CD4-positive, alpha-beta T cell treated with Interferon alpha-2 for 1 hour (primary cell): ENCODE results near the gene TSPAN10.

Experiments used
- DNase-seq, 2 donors: peaks; one replicate each; pipeline ENCODE4 v3.0.0-alpha.2; 2020 to 2022

TSPAN10 gene

DNA sequence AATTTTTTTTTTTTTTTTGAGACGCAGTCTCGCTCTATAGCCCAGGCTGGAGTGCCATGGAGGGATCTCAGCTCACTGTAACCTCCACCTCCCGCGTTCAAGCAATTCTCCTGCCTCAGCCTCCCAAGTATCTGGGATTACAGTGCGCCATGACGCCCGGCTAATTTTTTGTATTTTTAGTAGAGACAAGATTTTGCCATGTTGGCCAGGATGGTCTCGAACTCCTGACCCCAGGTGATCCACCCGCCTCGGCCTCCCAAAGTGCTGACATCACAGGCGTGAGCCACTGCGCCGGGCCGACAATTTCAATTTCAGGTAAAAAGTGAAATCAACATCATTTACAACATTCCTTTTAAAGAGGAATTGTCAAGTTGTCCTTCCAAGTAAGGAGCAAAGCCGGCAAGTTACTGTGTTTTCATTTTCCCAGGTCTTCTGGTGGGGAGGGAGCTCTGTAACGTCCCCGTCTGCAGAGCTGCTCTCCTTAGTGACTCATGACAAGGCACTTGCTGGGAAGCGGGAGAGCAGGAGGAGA is 957 bp upstream of the TSPAN10 start:
- DNase-seq, result peak in 1 of 2 donors; percentile 4

DNA sequence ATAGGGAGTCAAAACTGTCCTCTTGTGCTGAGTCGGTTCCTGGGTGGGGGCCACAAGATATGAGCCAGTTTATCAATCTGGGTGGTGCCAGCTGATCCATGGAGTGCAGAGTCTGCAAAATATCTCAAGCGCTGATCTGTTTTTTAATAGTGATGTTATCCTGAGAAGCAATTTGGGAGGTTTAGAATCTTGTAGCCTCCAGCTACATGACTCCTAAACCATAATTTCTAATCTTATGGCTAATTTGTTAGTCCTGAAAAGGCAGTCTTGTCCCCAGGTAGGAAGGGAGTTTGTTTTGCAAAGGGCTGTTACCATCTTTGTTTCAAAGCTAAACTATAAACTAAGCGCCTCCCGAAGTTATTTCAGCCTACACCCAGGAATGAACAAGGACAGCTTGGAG is 1.7 kb downstream of the TSPAN10 start:
- no peak for DNase-seq

DNA sequence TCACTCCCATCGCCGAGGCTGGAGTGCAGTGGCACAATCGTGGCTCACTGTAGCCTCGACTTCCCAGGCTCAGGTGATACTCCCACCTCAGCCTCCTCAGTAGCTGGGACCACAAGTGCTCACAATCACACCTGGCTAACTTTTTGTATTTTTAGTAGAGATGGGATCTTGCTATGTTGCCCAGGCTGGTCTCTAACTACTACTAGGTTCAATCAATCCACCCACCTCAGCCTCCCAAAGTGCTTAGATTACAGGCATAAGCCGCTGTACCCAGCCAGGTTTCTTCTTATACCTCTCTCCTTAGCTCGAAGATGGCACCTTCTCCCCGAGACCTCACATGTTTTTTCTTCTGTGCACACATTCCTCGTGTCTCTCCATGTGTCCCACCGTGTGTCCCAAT is 3.0 kb downstream of the TSPAN10 start:
- DNase-seq, result no peak

DNA sequence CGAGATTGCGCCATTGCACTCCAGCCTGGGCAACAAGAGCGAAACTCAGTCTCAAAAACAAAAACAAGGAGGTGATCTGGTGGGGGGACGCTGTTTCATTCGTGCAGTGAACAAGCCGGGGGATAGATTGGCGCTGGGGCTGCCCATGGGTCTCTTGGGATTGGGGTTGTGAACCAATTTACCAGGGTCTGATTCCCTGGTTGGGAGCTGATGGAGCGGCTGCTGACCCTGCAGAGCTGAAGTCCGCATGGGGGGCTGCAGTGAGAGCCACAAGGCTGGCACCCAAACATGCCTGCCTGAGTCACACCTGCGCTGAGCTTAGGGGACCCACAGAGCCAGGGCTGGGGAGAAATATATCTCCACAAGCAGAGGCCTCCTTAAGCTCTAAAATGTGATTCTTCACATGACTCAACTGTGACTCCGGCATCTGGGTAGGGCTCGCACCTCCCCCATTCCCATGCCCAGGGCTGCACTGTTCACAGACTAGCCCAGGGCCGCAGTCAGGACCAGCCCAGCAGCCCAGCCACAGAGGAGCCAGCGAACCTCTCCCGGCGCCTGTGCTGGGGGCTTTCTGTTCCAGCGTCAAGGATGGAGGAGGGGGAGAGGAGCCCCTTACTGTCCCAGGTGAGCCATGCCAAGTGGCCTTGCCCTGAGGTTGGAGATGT is 5.0 kb downstream of the TSPAN10 start:
- DNase-seq, result no peak

DNA sequence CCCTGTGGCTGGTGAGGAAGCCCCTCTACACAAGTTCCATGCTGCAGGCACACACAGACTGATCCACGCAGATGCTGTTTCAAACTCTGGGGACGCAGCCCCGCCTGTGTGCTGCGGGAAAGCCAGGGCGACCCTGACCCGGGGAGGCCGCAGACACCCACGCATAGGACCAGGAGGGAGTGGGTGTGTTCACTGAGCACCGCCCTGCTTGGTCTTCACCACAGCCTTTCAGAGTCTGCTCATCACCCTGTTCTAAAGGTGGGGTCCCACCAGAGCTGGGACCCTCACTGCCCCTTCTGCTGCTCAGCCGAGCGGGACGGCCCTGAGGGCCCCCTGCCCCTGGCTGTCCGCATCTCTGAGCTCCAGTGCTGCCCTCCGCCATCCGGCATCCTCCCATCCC is 7.5 kb downstream of the TSPAN10 start:
- no peak for DNase-seq

DNA sequence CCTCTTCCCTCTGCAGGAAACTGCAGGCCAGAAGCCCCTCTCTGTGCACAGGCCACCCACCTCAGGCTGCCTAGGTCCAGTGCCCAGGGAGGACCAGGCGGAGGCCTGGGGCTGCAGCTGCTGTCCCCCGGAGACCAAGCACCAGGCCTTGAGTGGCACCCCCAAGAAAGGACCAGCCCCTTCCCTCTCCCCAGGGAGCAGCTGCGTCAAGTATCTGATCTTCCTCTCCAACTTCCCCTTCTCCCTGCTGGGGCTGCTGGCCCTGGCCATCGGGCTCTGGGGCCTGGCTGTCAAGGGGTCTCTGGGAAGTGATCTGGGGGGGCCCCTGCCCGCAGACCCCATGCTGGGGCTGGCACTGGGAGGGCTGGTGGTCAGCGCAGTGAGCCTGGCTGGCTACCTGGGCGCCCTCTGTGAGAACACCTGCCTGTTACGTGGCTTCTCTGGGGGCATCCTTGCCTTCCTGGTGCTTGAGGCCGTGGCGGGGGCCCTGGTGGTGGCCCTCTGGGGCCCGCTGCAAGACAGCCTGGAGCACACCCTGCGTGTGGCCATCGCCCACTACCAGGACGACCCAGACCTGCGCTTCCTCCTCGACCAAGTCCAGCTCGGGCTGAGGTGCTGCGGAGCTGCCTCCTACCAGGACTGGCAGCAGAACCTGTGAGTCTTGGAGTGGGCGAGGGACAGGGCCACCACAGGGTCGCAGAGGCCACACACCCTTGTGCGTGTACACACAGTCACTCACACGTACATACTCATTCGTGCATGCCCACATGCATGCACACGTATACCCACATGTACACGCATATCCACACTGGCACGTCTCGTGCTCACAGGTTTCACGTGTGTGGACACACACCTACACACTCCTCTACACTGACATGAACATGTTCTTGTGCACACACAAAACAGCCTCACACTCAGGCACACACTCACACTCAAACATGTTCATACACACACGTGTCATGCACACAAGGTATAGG is 8.3 kb downstream of the TSPAN10 start:
- no peak for DNase-seq

DNA sequence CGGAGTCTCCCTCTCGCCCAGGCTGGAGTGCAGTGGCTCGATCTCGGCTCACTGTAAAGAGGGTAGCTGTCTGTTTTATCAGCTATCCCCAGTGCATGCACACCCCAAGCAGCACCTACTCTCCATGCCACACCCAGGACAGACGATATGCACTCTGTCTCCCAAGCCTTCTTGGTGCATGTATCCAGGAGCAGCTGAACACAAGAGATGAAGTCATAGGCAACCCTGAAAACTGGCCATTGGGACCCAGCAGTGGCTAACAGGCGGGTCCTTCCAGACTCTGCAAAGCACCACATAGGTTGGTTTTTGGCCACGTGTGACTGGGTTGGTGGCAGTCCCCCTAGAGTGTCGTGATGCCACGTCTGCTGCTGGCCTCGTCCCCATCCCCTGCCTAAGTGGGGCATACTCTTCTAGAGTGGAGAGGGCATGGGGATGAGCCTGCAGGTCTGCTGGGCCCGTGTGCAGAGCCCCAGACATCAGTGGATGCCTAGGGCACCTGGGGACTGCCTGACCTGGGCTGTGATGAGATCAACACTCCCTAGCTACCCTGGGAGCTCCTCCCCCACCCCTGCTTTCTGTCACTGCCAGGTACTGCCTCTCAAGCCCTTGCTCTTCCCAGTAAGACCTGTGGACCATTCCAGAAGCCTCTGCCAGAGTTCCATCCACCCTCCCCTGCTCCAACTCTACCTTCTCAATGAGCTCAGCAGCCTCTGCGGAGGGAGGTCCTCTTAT is 10.0 kb downstream of the TSPAN10 start:
- DNase-seq, result no peak

DNA sequence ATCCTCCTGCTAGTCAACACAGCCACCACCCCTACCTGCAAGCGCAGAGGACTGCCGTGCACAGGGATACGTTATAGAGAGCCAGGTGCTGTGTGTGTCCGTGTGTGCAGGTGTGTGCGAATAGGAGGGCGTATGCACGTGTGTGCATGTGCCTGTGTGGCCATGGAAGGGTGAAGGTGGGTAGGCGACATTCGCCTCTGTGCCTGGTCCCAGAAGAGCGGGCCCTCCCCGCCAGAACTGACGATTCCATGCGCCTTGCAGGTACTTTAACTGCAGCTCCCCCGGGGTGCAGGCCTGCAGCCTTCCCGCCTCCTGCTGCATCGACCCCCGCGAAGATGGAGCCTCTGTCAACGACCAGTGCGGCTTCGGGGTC is 10.6 kb downstream of the TSPAN10 start:
- no peak for DNase-seq

DNA sequence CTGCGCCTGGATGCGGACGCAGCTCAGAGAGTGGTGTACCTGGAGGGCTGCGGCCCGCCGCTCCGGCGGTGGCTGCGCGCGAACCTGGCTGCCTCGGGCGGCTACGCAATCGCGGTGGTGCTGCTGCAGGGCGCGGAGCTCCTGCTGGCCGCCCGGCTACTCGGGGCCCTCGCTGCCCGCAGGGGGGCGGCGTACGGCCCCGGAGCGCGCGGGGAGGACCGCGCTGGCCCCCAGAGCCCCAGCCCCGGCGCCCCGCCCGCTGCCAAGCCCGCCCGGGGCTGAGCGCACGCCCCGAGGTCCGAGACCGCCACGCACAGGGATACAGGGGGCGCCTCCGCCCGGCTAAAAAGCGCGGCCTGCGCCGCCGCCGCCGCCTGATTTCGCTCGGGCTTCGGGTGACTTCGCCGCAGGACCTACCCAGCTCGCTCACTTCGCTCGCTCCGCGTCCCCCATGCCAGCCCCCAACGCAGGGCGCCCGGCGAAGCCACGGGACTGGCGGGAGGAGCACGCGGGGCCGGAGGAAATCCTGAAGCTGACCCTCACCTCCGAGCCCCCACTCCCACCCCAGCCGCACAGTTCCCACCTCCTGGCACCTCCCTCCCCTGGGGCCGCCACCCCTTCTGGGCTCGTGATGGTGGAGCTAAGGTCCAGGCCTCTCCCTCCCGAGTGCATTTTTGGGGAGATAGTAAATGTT is 11.2 kb downstream of the TSPAN10 start:
- DNase-seq, result no peak

DNA sequence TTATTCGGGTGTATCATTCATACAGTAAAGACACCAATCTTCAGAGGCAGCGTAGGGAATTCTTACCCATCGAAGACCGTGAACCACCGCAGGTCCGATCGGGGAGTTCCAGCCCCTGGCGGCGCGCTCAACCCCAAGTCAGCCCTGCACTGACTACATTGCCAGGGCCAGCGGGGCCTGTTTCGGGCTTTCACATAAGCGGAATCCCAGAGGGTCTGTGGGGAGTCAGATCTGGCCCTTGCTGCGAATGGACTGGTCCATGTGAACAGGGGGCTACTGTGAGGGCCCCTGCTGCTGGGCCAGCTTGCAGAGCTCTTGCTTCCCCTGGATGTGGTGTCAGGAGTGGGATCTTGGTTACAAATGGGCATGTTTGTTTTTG is 11.7 kb downstream of the TSPAN10 start:
- no peak for DNase-seq

DNA sequence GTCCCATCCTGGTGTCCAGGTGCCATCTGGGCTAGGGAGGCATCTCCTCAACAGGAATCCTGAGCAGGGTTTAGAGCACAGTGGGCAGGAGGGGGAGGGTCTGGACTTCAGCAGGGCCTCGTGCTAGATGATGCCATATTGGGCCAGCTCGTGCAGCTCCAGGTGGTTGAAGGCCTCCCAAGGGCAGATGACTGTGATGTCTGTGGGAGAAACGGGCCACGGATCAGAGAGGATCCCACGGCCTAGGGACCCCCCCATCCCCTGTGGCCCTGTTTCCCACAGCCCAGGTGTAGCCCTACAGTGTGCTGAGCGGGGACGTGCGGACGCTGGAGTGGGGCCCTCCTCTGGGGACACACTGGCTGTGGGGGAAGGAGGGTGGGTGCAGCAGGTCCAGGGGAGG is 14.0 kb downstream of the TSPAN10 start:
- DNase-seq, result no peak

DNA sequence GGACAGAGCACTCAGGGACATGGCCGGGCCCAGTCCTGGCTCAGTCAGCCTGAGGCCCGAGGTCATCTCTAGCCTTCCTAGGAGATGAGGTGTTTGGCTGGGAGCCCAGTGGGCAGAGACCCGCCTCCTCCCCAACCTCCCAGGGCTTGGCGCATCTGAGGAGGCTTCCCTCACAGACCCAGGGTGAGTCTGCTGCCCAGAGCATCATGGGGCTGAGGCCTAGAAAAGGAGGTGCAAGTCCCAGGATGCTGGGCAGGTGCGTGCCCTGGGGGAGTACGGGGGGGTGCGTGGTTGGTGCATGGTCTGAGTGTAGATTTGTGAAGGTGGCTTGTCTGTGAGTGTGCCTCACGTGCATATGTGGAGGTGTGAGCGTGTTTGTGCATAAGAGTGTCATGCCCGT is 14.7 kb downstream of the TSPAN10 start:
- no peak for DNase-seq

DNA sequence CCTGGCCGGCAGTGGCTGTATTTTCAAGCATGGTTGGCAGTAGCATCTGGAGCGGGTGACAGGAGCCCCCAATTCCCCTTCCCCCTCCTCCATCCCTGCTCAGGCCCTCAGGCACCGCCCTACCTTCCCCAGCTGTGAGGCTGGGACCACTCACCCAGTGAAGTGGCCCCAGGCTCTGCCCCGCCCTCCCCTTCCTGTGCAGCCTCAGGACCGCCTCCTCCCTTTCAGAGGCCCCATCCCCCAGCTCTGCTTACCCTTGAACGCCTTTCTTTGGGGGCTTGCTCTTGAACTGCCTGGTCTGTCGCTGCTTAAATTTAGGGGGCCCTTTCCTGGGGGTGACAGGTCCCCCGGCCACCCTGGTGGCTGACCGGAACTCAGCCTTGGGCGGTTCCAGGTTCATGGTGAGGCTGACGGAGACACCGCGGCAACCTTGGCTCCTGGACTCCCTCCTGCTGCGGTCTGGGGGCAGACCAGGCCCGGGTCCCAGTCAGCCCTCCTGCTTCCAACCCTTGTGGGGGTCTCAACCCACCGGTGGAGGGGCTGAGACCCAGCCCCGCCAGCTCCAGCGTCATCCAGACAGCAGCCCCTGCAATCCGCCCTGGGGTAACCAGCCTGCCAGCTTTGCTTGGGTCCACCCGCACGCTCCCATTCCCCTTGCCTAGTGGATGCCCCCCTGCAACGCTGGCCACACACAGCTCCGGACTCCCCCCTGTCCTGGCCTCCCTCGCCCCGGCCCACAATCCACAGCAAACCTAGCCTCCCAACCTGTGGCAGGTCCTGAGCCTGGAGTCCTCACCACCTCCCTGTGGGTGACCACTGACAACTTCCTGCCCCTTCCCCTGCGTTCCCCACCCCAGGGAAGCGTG is 16.1 kb downstream of the TSPAN10 start:
- no peak for DNase-seq

DNA sequence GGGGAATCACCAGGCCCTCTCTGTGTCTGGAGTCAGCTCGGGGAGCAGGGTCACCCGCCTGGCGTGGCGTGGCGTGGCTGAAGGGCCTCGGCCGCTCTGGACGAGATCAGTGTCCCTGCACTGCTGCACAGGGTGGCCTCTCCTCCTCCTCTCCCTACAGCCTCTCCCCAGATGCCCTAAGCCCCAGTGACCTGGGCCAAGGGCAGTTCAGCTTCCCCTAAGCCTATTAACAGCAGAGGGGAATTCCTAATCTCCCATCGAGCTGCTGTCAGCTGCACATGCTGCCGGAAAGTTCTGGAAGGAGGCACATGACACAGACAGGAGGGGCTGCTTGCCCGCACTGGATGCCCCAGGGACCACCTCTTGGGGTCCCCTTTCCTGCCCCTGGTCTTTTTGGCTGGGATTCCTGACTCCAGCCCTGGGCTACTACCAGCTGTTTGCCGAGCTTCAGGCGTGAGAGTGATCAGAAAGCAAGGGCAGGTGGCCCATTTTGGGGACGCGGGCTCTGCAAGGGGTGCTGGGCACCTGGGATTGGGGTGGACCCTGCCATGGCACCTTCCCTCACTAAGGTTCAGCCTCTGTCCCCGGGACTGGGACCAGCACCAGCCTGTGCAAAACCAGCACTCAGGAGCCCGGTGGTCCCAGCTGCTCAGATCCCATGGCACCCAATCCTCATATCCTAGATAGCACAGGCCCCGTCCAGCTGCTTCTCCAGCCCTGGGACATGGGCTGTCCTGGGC is 18.6 kb downstream of the TSPAN10 start:
- DNase-seq, result no peak

DNA sequence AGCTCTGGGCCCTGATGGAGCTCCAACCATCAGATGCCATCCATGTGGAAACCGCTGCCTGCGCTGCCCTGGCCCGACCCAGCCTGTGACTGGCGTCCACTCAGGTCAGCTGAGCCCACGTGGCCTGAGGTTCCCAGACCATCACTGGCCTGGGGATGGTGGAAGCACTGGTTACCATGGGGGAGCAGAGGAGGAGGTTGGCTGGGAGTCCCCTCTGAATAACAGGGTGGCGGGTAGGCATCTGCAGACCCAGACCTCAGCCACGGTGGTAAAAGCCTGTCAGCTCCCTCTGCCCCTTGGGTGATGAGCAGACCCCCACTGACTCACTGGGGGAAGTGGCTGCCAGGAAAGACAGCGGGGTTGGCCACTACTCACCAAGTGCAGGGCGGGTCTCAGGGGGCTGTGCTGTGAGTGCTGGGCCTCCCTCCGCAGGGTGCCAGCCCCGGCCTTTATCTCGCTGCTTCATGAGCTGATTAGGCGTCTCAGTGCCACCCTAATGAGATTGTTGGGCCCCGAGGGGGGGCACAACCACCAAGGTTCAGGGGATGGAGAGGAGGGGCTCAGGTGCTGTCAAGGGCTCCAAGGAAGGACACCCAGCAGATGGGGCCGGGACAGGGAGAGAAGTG is 19.2 kb downstream of the TSPAN10 start, which contains the start of gene PDE6G:
TSS of gene PDE6G (minus strand) at position 425 of the 626 bp plus-strand sequence. CDS start 3,237 bp downstream, outside the sequence.
- no peak for DNase-seq

DNA sequence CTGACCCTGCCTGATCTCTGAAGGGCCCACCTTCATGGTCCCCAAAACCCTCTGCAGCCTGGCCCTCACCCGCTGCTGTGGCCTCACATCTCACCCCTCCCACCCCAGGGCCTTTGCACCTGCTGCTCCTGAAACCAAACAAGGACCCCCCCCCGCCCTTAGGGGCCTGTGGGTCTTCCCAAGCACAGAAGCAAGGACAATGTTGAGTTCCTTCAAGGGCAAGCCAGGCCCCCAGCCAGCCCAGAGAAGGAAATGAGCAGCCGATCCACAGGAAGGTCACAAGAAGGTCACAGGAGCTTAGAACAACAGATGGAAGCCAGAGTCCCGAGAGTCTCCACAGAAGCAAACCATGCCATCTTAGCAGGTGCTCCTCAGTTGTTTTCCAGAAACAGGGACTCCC is 19.8 kb downstream of the TSPAN10 start:
- DNase-seq, result no peak

DNA sequence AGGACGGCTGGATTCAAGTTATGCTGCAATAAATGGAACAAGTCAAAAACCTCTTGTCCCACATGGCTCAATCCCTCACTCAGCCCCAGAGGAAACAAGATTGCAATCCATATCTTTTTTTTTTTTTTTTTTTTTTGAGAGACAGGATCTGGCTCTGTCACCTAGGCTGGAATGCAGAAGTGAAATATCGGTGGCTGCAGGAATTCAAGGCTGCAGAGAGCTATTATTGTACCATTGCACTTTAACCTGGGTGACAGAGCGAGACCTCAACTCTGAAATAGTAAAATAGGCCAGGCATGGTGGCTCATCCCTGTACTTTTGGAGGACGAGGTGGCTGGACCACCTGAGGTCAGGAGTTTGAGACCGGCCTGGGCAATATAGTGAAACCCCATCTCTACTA is 22.0 kb downstream of the TSPAN10 start:
- no peak for DNase-seq

DNA sequence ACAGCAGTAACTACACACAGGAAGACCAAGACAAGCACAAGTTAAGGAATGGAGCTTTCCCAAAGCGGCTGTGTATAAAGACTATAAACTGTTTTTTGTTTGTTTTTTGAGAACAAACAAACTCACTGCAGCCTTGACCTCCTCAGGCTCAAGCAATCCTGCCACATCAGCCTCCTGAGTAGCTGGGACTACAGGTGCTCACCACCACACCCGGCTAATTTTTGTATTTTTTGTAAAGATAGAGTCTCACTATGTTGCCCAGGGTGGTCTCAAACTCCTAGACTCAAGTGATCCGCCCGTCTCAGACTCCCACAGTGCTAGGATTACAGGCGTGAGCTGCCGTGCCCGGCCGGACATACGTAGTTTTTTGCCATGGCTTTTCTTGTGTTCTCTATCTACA is 23.4 kb downstream of the TSPAN10 start:
- DNase-seq, result no peak

DNA sequence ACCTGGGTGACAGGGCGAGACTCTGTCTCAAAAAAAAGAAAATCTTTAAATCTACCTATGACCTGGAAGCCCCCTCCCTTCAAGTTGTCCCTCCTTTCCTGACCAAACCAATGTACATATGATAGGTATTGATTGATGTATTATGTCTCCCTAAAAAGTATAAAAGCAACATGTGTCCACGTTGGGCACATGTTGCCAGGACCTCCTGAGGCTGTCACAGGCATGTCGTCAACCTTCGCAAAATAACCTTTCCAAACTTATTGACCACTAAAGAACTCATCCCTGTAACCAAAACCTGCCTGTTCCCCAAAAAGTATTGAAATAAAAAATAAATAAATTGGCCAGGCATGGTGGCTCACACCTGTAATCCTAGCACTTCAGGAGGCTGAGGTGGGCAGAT is 25.0 kb downstream of the TSPAN10 start:
- no peak for DNase-seq

DNA sequence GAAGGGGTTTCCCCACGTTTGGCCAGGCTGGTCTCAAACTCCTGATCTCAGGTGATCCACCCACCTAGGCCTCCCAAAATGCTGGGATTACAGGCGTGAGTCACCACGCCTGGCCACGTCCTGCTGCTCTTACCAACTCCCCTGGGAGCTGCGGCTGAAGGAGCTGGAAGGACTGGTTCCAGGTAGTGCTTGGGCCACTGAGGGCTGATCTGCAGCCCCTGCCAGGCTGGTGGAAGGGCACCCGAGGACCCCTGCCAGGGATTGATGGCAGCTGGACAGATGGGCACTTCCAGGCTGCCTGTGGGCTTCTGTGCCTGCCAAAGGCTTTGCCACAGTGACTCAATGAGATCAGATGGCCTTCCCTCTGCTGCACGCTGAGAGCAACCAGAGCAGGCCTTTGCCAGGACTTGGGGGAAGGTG is 27.1 kb downstream of the TSPAN10 start:
- DNase-seq, result no peak
